ENCODE data around the gene TMC2.
"Not testable (repeated sequence)": the region's sequence is repeated elsewhere in the genome, so short reads cannot be mapped to it uniquely, and the experiment has no call there.

TMC2 gene, protein sequence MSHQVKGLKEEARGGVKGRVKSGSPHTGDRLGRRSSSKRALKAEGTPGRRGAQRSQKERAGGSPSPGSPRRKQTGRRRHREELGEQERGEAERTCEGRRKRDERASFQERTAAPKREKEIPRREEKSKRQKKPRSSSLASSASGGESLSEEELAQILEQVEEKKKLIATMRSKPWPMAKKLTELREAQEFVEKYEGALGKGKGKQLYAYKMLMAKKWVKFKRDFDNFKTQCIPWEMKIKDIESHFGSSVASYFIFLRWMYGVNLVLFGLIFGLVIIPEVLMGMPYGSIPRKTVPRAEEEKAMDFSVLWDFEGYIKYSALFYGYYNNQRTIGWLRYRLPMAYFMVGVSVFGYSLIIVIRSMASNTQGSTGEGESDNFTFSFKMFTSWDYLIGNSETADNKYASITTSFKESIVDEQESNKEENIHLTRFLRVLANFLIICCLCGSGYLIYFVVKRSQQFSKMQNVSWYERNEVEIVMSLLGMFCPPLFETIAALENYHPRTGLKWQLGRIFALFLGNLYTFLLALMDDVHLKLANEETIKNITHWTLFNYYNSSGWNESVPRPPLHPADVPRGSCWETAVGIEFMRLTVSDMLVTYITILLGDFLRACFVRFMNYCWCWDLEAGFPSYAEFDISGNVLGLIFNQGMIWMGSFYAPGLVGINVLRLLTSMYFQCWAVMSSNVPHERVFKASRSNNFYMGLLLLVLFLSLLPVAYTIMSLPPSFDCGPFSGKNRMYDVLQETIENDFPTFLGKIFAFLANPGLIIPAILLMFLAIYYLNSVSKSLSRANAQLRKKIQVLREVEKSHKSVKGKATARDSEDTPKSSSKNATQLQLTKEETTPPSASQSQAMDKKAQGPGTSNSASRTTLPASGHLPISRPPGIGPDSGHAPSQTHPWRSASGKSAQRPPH

DNA sequence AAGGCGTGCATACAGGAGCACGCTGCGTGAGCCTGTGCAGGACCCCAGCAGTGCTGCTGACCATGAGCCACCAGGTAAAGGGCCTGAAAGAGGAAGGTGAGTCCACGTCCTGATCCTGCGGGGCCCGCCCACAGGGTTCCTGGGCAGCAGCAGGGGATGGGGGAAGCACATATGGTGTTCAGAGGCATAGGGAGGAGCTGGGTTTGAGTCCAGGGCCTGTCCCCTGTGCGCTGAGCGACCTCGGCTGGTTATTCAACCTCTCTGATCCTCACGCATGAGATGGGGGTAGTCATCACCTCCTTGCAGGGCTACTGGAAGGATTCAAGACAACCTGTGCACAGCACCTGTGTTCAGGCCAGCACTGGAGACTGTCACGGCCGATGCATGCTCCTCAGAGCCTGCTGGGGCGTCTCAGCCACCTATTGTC, at the start of gene TMC2:
Gene TMC2 (plus strand): TSS at position 14 of the 427 bp plus-strand sequence. CDS start 49 bp downstream, at position 63.
- DNase-seq (ENCODE audit: extremely low spot score, insufficient read length, low read depth) = no peak
- no peak for FAIRE-seq

DNA sequence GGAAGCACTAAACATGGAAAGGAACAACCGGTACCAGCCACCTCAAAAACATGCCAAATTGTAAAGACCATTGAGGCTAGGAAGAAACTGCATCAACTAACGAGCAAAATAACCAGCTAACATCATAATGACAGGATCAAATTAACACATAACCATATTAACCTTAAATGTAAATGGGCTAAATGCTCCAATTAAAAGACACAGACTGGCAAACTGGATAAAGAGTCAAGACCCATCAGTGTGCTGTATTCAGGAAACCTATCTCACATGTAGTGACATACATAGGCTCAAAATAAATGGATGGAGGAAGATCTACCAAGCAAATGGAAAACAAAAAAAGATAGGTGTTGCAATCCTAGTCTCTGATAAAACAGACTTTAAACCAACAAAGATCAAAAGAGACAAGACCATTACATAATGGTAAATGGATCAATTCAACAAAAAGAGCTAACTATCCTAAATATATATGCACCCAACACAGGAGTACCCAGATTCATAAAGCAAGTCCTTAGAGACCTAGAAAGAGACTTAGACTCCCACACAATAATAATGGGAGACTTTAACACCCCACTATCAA, 33.5 kb upstream of the TMC2 start:
- not testable (repeated sequence) for DNase-seq (ENCODE audit: extremely low spot score, insufficient read length, low read depth); FAIRE-seq

DNA sequence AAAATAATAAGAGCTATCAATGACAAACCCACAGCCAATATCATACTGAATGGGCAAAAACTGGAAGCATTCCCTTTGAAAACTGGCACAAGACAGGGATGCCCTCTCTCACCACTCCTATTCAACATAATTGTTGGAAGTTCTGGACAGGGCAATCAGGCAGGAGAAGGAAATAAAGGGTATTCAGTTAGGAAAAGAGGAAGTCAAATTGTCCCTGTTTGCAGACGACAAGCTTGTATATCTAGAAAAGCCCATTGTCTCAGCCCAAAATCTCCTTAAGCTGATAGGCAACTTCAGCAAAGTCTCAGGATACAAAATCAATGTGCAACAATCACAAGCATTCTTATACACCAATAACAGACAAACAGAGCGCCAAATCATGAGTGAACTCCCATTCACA, 31.6 kb upstream of the TMC2 start:
- not testable (repeated sequence) for FAIRE-seq; DNase-seq (ENCODE audit: extremely low spot score, insufficient read length, low read depth)

DNA sequence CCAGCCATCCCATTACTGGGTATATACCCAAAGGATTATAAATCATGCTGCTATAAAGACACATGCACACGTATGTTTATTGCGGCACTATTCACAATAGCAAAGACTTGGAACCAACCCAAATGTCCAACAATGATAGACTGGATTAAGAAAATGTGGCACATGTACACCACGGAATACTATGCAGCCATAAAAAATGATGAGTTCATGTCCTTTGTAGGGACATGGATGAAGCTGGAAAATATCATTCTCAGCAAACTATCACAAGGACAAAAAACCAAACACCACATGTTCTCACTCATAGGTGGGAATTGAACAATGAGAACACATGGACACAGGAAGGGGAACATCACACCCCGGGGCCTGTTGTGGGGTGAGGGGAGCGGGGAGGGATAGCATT, 29.9 kb upstream of the TMC2 start:
- not testable (repeated sequence) for FAIRE-seq; DNase-seq (ENCODE audit: extremely low spot score, insufficient read length, low read depth)

DNA sequence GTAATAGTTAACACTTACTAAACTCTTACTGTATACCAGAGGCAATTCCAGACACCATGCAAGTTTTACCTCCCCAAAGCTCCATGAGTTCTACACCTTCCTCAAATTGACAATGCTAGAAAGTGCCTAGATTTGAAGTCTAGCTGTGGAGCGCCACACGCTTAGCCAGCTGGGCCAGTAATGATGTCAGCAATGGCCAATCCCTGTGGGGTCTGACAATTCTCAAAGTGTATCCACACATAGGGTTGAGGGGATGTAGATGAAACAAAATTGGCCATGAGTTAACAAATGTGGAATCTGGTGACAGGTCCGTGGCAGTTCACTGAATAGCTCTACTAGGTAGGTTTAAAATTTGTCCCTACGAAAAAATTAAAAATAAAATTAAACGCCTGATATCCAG, 28.9 kb upstream of the TMC2 start:
- FAIRE-seq (no peak), DNase-seq (ENCODE audit: extremely low spot score, insufficient read length, low read depth) (no peak)

DNA sequence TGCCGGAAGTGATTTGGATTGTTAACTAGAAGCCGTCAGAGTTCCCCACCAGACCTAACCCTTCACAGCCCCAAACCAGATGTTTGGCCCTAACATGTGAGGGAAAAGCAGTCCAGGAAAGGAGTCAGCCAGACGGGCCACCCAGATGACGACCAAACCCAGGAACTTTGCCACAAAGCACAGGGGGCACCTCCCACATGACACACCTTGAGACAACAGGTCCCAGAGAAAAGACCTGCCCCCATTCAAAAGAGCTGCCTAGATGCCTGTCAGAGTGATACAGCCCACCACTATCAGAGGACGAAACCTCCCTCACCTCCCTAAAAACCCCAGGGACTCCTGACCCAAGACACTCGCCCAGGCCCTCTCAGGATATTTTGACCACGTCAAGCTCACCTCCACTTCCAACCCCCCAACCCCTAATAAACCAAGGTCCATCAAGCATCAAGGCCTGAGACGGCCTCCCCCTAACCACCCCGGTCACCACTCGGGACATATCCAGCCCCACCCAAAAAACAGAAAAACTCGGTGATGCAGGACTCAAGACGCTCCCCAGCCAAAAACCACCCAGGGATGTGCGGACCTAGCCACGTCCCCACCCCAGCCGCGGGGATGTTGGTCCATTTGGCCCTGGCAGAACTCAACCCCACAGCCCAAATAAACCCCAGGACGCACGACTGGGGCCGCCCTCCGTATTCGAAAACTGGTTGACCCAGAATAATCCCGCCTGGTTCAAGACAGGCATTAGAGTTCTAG, 28.3 kb upstream of the TMC2 start:
- DNase-seq (ENCODE audit: extremely low spot score, insufficient read length, low read depth) (no peak), FAIRE-seq (no peak)

DNA sequence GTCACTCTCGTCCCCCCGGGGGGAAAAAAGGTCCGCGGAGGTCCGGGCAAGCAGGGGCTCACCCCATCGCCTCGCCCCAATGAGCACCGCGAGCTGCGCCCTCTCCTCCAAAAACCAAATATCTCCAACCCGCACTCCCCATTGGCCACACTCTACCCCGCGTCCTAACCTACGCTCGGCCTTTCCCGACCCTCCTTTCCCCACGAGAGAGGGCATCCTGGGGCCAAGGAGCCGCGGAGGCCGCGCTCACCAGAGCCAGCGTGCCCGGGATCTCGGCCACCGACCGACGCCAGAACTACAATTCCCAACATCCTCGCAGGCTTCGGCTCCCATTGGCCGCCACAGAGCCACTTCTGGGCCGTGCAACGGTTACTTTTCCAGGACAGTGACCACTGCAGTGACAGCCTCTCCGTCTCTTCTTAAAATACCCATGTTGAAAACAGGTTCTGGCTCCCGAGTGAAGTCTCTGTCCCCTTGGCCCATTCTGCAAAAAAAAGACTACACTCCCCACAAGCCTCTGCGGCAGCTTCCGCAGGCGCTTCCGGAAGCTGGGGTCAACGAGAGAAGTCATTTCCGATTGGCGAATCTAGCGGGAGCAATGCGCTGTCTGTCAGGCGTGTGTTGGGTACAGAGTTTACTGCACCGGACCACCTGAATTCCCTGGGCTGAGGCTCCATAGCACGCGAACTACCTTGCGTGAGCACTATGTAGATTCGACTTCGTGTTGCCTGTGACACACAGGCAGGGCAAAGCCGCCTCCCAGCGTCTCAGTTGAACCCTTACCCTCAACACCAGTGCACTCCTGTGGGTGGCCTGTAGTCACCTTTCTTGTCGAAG, 27.5 kb upstream of the TMC2 start, which contains the start of gene ZNF343:
Gene ZNF343 (minus strand): TSS at position 285 of the 837 bp plus-strand sequence. CDS start 15,020 bp downstream, outside the sequence.
- FAIRE-seq (peak; percentile 95), DNase-seq (ENCODE audit: extremely low spot score, insufficient read length, low read depth) (peak; percentile 83)

DNA sequence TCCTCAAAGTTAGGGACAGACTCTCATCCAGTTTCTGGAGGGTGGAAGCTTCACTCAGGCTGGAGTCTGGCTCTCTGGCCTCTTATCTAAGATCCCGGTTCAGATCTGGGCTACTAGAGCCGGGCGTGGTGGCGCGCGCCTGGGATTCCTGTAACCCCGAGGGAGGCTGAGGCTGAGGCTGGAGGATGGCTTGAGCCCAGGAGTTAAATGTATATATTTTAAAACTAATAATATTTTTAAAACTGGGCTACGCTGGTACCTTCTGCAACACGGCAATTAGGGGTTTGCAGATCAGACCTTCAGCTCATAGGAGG, 26.9 kb upstream of the TMC2 start:
- FAIRE-seq = no peak
- DNase-seq (ENCODE audit: extremely low spot score, insufficient read length, low read depth) = no peak

DNA sequence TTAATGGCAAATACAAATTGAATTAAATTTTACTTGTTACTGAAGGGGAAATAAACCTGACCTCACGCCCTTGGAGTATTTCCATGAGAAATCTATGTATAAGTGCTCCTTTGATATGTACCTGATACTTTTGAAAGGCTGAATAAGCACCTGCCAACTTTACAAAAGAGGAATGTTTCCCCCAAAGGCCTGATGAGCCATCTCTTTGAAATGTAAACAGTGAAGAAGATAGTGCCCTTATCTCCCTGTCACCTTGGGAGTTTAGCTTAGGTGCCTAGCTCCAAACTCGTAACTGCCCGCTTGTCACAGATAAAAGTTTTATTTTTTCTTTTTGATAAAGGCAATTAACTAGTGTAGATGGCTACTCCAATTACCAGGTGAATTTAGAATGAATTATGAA, 26.6 kb upstream of the TMC2 start:
- DNase-seq (ENCODE audit: extremely low spot score, insufficient read length, low read depth) = no peak
- FAIRE-seq = no peak

DNA sequence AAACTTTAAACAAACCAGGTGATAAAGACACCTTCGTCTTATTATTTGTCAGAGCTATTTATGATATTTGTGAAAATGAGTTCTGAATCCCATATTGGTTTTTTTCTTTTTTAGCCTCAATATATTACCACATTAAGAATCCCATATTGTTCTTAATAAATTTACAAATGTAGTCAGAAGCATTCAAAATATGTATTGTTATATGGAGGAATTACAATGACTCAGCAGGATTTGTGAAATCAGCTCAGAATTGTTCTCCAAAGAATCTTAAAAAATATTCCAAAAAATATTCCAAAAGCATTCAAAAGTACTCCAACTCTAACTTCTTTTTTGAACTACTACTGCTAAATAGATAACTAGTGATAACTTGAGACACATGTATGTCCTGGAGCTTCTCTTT, 21.2 kb upstream of the TMC2 start:
- FAIRE-seq = no peak
- DNase-seq (ENCODE audit: extremely low spot score, insufficient read length, low read depth) = no peak

DNA sequence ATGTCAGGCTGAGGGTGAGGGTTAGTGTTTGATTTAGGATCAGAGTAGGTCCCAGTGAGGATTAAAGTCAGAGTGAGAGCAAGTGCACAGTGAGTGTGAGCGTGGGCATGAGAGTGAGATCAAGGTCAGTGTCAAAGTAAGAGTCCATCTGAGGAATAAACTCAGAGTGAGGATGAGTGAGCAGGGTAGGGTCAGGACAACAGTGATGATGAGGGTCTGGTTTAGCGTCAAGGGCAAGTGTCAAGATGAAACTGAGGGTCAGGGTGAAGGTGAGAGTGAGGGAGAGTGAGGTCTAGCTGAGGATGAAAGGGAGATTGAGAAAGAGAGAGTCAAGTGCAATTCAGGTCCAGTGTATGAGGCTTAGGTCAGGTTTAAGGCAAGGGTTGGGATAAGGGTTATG, 20.0 kb upstream of the TMC2 start:
- no peak for DNase-seq (ENCODE audit: extremely low spot score, insufficient read length, low read depth)
- no peak for FAIRE-seq

DNA sequence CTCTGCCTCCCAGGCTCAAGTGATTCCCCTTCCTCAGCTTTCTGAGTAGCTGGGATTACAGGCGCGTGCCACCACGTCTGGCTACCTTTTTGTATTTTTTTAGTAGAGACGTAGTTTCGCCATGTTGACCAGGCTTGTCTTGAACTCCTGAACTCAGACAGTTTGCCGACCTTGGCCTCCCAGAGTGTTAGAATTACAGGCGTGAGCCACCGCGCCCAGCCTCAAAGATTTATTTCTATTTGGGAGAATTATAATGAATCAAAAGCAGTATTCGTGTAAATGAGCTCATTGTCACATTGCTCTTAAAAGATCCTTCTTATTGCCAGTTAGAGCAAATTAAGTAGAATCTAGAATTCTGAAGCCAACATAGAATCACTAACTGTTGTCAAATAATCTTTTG, 18.3 kb upstream of the TMC2 start:
- FAIRE-seq (no peak), DNase-seq (ENCODE audit: extremely low spot score, insufficient read length, low read depth) (no peak)

DNA sequence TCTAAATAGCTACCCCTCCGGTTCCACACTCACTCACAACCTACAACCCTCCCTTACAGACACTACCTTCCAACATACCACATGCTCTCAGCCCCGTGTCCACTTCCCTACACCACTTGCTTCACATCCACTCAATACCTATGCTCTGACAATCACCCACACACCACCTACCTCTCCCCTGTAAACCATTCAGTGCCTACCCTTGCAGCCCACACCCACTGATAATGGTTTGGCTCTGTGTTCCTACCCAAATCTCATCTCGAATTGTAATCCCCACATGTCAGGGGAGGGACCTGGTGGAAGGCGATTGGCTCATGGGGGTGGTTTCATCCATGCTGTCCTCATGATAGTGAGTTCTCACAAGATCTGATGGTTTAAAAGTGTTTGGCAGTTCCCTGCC, 17.8 kb upstream of the TMC2 start:
- DNase-seq (ENCODE audit: extremely low spot score, insufficient read length, low read depth) = no peak
- no peak for FAIRE-seq

DNA sequence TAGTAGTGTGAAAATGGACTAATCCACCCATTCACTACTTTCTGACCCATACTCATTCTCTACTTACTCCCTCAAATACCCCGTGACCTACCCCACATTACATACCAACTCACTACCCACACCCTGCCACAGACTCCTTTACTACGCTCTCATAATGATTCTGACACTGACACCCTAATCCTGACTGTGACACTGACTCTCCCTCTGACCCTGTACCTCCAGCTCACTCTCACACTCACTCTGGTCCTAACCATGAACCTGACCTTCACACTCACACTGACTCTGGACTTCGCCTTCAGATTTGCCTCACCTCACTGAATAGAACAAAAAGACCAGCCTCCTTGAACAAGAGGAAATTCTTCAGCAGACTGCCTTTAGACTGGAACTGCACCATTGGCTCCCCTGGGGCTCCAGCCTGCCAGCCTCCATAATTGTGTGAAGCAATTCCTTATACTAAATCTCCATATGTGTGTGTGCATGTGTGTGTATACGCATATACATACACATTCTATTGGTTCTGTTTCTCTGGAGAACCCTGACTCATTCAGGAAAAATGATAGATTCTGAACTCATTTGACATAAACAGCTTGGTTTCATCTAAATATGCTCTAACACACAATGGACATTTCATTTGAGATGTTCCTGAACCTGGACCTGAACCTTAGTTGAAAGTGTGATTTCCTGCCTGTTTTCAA, 17.1 kb upstream of the TMC2 start:
- no peak for FAIRE-seq

DNA sequence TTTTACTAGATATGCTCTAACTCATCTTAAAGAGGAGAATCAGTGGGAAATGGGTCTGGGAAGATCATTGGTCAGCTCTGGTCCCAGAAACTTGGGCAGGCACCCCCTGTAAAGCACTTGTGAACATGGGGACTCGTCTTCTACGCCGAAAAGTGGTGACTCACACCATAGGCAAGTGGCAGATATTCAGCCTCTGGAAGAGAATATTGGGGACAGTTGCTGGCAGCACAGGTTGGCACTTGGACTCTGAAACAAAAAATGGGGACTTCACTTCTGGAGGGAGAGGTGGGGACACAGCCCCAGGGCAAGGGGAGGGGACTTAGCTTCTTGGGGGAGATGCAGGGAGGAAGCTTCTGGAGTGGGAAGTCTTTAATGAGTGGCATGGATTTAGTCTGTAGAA, 15.8 kb upstream of the TMC2 start:
- no peak for DNase-seq (ENCODE audit: extremely low spot score, insufficient read length, low read depth)
- FAIRE-seq = no peak

More for the DNA sequence above, 17.1 kb upstream of the TMC2 start:
- no peak for DNase-seq (ENCODE audit: extremely low spot score, insufficient read length, low read depth)

DNA sequence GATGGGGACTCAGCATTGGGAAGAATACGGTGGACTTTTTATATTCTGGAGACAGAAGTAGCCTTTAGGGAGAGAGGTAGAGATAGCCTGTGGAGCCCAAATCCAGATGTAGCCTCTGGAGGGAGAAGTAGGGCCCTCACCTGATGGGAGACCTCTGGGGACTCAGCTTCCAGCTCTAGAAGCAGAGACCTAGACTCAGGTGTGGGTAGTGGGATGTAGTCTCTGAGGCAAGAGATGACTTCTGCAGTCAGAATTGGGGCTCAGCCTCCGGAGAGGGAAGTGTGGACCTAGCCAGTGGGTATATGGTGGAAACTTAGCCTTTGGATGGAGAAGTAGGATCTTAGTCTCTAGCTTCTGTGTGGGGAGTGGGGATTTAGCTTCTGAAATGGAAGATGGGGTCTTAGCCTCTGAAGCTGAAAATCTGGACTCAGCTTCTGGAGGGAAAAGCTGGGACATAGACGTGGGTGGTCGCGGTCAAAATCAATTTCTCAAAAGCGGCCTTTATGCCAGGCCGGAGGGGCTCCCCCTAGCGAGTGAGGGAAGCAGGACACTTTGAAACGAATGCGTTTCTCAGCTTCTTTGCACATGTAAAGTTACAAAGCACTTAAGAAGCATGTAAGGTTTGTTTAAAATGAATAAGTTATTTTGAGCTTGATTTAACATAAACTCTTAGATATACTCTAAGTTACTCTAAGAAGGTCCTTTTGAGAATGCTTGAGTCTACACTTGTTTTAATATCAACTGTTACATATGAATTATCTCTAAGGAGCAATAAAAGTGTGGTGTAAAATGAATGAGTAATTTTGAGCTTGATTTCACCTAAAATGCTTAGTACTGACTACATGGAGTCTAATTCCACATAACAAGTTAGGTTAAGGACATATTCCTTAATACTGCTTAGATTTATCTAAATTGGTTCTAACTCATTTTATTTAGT, 14.7 kb upstream of the TMC2 start:
- FAIRE-seq (peak; percentile 42), DNase-seq (ENCODE audit: extremely low spot score, insufficient read length, low read depth) (no peak)

DNA sequence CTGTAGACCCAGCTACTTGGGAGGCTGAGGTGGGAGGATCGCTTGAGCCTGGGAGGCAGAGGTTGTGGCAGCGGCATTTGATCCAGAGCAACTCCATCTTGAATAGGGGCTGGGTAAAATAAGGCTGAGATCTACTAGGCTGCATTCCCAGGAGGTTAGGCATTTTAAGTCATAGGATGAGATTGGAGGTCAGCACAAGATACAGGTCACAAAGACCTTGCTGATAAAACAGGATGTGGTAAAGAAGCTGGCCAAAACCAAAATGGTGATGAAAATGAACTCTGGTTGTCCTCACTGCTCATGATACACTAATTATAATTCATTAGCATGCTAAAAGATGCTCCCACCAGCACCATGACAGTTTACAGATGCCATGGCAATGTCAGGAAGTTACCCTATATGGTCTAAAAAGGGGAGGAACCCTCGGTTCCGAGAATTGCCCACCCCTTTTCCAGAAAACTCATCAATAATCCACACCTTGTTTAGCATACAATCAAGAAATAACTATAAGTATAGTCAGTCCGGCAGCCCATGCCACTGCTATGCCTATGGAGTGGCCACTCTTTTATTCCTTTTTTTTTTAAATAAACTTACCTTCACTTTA, 13.4 kb upstream of the TMC2 start:
- not testable (repeated sequence) for FAIRE-seq; DNase-seq (ENCODE audit: extremely low spot score, insufficient read length, low read depth)
